ENCODE measurements around the gene TESPA1.

- TF ChIP-seq CTCF (IDR thresholded peaks at IDR 0.05) = no peak
- TF ChIP-seq POLR2A (IDR thresholded peaks at IDR 0.05) = no peak
- TF ChIP-seq EP300 (IDR thresholded peaks at IDR 0.05) = no peak
These were observed 36.4 kb downstream of the TESPA1 start for GRCh38 chr12:54948171-54948570.

Measured in tibial nerve (tissue), 4 donors.